ENCODE measurements around the gene PFDN6. TPM values are rescaled to one million over a fixed set of nuclear protein-coding genes. Genes with fewer than 3 reads are reported as not detected.

PFDN6 gene
- total RNA-seq, 1 experiment from 2014 or later: 85.8 TPM

DNA sequence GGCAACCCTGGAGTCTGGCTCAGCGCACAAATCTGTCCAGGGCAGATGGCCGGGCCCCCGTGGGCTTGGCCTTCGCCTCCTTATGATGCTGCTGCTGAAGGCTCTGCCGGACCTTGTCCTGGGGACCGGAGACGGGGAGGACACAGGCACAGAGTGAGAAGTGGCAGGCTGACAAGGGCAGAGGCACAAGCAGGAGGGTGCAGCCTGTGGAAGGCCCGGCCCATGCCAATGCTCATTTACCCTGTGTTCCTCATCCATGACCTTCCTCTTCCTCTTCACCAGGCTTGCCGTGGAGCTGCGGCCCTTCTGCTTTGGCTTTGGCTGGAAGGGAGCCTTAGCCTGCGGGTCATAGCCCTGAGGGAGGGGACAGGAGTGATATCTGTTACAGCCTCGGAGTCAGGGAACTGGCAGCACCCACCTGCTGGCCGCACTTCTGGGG, 10.1 kb upstream of the PFDN6 start:
- Histone ChIP-seq H3K56ac (ENCODE audit: insufficient read length, low read depth, low read length) (no peak overlapping the region), H3T11ph (ENCODE audit: low read length) (no peak overlapping the region), H2BK15ac (ENCODE audit: low read depth, low read length) (no peak overlapping the region), H4K5ac (ENCODE audit: insufficient read length, low read depth, low read length) (no peak overlapping the region), H2BK120ac (ENCODE audit: low read depth, low read length, poor library complexity, severe bottlenecking) (no peak overlapping the region), H2AK5ac (ENCODE audit: insufficient read length, low read length) (no peak overlapping the region), H2AFZ (ENCODE audit: low read length) (no peak overlapping the region), H4K8ac (replicated peaks; ENCODE audit: insufficient read length, low read depth, low read length) (no peak overlapping the region), H4K91ac (ENCODE audit: insufficient read length, low read depth, low read length) (no peak overlapping the region), H3K27me3 (ENCODE audit: insufficient read depth, low read length) (no peaks in the 10 kb centered on the region), H3K4me1 (ENCODE audit: insufficient read depth, low read length) (no peaks in the 10 kb centered on the region; the same call in 1 of the 2 replicates), H2BK5ac (ENCODE audit: insufficient read length, low read length) (no peak overlapping the region), H3K23me2 (ENCODE audit: insufficient read length, low read depth, low read length, poor library complexity, severe bottlenecking) (peaks cover 9% of the 10 kb centered on the region), H3K9me3 (ENCODE audit: control insufficient read depth, low read depth, low read length) (no peaks in the 10 kb centered on the region), H3K79me2 (ENCODE audit: insufficient read depth, low read length) (peaks cover 3% of the 10 kb centered on the region; the same call in 1 of the 2 replicates), H3K4me2 (ENCODE audit: insufficient read depth, insufficient read length, low read length) (no peak overlapping the region), H3K23ac (ENCODE audit: insufficient read length, low read depth, low read length) (no peak overlapping the region), H2BK12ac (ENCODE audit: insufficient read length, low read depth, low read length) (no peak overlapping the region), H3K9ac (ENCODE audit: extremely low read depth, insufficient read length, low read length) (no peak overlapping the region), H3K79me1 (ENCODE audit: insufficient read depth, low read depth, low read length, poor library complexity, severe bottlenecking) (no peaks in the 10 kb centered on the region), H4K20me1 (ENCODE audit: control insufficient read depth, insufficient read depth, insufficient read length) (no peaks in the 10 kb centered on the region), H2BK20ac (ENCODE audit: low read depth, low read length, poor library complexity, severe bottlenecking) (no peak overlapping the region), H3K4ac (ENCODE audit: low read depth, low read length) (no peak overlapping the region), H3K18ac (ENCODE audit: insufficient read length, low read depth, low read length) (no peak overlapping the region), H3K27ac (ENCODE audit: insufficient read length, low read depth, low read length) (no peak overlapping the region), H3K14ac (ENCODE audit: insufficient read depth, low read length) (no peak overlapping the region)
- TF ChIP-seq, protein P1, sequence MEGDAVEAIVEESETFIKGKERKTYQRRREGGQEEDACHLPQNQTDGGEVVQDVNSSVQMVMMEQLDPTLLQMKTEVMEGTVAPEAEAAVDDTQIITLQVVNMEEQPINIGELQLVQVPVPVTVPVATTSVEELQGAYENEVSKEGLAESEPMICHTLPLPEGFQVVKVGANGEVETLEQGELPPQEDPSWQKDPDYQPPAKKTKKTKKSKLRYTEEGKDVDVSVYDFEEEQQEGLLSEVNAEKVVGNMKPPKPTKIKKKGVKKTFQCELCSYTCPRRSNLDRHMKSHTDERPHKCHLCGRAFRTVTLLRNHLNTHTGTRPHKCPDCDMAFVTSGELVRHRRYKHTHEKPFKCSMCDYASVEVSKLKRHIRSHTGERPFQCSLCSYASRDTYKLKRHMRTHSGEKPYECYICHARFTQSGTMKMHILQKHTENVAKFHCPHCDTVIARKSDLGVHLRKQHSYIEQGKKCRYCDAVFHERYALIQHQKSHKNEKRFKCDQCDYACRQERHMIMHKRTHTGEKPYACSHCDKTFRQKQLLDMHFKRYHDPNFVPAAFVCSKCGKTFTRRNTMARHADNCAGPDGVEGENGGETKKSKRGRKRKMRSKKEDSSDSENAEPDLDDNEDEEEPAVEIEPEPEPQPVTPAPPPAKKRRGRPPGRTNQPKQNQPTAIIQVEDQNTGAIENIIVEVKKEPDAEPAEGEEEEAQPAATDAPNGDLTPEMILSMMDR (conservative IDR thresholded peaks at IDR 0.05): no peak
- H3K4me1 Mint-ChIP-seq: peaks cover 33 to 34% of the 10 kb centered on the region in 2 experiments
- WGBS (ENCODE audit: extremely low coverage, insufficient read length, low lambda C conversion rate): no CpG with 5 or more reads among the region's 13 CpGs
- DNase-seq: no peak
- H3K4me3 Mint-ChIP-seq: no peak overlapping the region
- H3K9me3 Mint-ChIP-seq: no peaks in the 10 kb centered on the region
- no peak overlapping the region for H3K27ac Mint-ChIP-seq
- no peaks in the 10 kb centered on the region for H3K27me3 Mint-ChIP-seq (ENCODE audit: low read depth)
- H3K36me3 Mint-ChIP-seq (ENCODE audit: insufficient read depth in 1 of 3, low read depth in 3 of 3): peaks cover 24 to 79% (median 50%) of the 10 kb centered on the region in 3 experiments; a peak in 6 of 7 replicates

All from H9 (cell line).